Fibroblast of villous mesenchyme (primary cell): ENCODE data around the gene TTI1. TPM values are rescaled to one million over a fixed set of nuclear protein-coding genes. Genes with fewer than 3 reads are reported as not detected.

ENCODE experiments used
- DNase-seq: peaks from one replicate; pipeline ENCODE4 v3.0.0-alpha.2; 2010; ENCODE audit warnings: low read depth
- H3K4me3 ChIP-seq: 2 replicates; pipeline ENCODE4 v1.5.1; 2011; ENCODE audit warnings: low read depth, mild to moderate bottlenecking, low read length
- CTCF ChIP-seq: IDR thresholded peaks from 2 replicates; pipeline ENCODE4 v1.5.1; 2012; ENCODE audit warnings: low read depth, mild to moderate bottlenecking, low read length; ENCODE audit not compliant: insufficient read depth
- total RNA-seq: library from RNA; depleted of rRNA; stranded (reverse); fragments of >200 nt; gene quantifications from 2 replicates; pipeline ENCODE4 v1.2.3, GENCODE V29; 2012

TTI1 gene
- 15.8 and 24.2 TPM in 2 replicates for total RNA-seq

DNA sequence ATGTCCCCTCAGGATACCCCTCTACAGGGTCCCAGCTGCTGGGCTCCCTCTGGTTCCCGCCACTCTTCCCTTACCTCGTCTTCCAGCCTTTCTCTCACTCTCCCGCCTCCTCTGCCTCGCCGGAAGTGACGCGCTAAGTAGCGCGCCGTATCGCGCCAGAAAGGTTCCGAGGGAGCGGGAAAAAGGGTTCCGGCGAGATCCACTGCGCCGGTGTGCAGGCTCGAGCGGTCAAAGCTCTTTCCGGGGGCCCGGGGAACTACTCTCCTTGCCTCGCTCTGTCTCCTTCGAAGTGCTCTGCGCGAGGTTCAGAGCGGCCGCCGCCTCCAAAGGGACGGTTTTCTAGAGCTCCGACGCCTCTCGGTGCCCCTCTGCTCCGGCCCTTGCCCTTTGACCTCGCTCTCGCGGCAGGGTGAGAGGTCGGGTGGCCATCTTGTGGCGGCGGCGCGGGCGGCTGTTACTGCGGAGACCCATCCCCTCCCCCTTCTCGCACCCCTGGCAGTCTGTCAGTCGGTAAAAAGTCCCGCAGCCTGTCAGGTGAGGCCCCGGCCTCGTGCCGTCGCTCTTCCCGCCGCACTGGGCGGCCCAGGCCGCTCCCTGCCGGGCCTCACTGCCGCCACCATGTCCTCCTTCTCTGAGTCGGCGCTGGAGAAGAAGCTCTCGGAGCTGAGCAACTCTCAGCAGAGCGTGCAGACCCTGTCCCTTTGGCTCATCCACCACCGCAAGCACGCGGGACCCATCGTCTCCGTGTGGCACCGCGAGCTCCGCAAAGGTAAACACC lies at the start of gene TTI1, which contains the start of gene RPRD1B:
TTI1 (minus strand) TSS at position 127 of the 778 bp plus-strand sequence. CDS start 19,640 bp downstream, outside the sequence.
RPRD1B (plus strand) TSS at position 417 of the 778 bp plus-strand sequence; CDS start at position 619, 202 bp downstream.
- peak; percentile 89 for DNase-seq
- TF ChIP-seq CTCF = no peak
- H3K4me3 ChIP-seq = peak within 1 kb of the TSS; percentile 88

DNA sequence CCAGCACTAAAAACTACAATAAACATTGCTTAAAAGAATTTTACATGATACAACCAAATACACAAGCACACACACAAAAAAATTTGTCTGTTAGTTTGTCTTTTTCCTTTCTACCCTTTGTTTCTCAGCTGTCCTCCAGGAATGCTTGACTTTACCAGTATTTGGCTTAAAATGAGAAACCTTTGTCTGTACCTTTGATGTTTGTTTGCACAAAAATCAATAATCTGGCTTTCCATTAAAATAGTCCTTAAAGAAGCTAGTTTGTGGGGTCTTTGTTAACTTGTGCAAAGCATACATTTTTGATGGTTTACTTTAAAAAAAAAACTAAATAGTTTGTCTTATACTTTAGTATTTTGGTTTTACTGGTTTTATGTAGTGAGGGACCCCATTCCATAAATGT lies 49.6 kb upstream of the TTI1 start:
- no peak for DNase-seq
- no peak overlapping the region for H3K4me3 ChIP-seq
- TF ChIP-seq CTCF = no peak

DNA sequence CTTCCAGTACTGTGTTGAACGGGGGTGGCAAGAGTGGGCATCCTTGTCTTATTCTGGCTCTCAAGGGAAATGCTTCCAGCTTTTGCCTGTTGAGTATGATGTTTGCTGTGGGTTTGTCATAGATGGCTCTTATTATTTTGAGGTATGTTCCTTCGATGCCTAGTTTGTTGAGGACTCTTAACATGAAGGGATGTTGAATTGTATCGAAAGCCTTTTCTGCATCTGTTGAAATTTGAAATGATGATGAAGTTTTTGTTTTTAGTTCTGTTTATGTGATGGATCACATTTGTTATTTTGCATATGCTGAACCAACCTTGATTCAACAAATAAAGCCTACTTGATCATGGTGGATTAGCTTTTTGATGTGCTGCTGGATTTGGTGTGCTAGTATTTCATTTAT lies 48.3 kb upstream of the TTI1 start:
- DNase-seq = peak; percentile 54
- H3K4me3 ChIP-seq = no peak overlapping the region
- TF ChIP-seq CTCF = no peak

GRCh38 chr20:38079353-38079752 lies 46.1 kb upstream of the TTI1 start:
- TF ChIP-seq CTCF = no peak
- no peak for DNase-seq
- H3K4me3 ChIP-seq = no peak overlapping the region

DNA sequence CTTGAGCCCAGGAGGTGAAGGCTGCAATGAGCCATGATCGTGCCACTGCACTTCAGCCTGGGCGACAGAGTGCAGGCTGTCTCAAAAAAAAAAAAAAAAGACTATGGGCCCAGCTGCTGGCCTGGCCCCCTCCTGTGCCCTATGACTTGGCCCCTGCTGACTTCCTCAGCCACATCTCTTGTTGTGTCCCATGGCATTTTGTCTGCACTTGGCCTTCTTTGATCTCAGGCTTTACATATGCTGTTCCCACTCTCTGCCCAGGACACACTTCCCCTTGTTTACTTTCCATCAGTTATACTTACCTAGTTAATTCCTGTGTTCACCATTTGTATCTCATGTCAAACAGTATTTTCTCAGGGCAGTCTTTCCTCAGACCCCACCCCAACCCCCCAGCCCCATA lies 44.8 kb upstream of the TTI1 start:
- no peak overlapping the region for H3K4me3 ChIP-seq
- no peak for TF ChIP-seq CTCF
- no peak for DNase-seq

DNA sequence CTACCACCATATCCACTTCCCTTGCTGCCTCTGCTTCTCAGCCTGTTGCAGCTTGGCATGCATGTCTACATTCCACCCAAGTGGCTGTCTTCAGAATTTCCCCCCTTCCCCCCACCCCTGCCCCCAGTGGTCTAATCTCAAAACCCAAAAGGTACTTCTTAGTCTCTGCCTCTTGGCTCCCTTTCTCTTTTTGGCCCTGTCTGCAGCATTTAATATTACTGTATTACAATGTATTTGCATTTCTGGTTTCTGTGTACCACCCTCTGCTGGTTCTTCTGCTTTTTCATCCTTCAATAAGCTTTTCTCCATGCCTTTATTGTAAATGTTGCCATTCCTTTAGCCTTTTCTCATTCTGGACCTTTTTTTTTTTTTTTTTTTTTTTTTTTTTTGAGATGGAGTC lies 43.3 kb upstream of the TTI1 start:
- no peak for DNase-seq
- no peak overlapping the region for H3K4me3 ChIP-seq
- TF ChIP-seq CTCF = no peak
